Measurements from ENCODE around the gene VAPA. TPM values are rescaled to one million over a fixed set of nuclear protein-coding genes. Genes with fewer than 3 reads are reported as not detected.

Gene VAPA
- total RNA-seq, 1 experiment from 2014 or later = 196 TPM

DNA sequence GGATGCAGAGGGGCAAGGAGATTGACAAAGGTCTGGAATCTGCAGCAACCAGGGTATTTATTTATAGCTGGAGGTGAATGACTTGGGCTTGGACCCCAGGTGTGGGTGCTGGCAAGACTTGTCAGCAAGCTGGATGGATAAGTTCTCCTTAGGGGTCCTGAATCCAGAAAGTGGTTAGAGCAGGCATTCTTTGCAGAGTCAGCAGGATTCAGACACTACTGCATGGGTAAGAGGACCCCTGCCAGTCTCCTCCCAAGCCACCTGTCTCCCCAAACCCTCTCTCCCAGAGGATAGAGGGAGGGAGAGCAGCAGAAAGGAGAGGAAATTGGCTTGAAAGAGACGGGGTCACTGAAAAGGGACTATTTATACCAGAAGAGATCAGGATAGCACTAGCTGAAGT is 89.5 kb downstream of the VAPA start:
- H3K4me3 Mint-ChIP-seq (ENCODE audit: low read depth, unreplicated experiment) = no peak overlapping the region
- H3K36me3 Mint-ChIP-seq (ENCODE audit: insufficient read depth, unreplicated experiment) = no peaks in the 10 kb centered on the region
- no peak for DNase-seq
- peaks cover 9% of the 10 kb centered on the region for H3K9me3 Mint-ChIP-seq (ENCODE audit: low read depth, unreplicated experiment)
- intact Hi-C loops (cut with micrococcal nuclease; ENCODE audit: unreplicated experiment) = no loop called here
- H3K4me1 Mint-ChIP-seq (ENCODE audit: low read depth, unreplicated experiment) = no peaks in the 10 kb centered on the region
- H3K27me3 Mint-ChIP-seq (ENCODE audit: unreplicated experiment) = no peaks in the 10 kb centered on the region
- no peak overlapping the region for H3K27ac Mint-ChIP-seq (ENCODE audit: unreplicated experiment)
- CTCF ChIA-PET = interaction anchor here (0.7 kb wide), 1 partner anchor 383 kb away, joined by 4 read pairs; no protein-coding TSS in a partner anchor
- no TSS peak for BruUV-seq (replicated peaks)
- no peak for TF ChIP-seq CTCF (IDR thresholded peaks at IDR 0.05; ENCODE audit: unreplicated experiment)

DNA sequence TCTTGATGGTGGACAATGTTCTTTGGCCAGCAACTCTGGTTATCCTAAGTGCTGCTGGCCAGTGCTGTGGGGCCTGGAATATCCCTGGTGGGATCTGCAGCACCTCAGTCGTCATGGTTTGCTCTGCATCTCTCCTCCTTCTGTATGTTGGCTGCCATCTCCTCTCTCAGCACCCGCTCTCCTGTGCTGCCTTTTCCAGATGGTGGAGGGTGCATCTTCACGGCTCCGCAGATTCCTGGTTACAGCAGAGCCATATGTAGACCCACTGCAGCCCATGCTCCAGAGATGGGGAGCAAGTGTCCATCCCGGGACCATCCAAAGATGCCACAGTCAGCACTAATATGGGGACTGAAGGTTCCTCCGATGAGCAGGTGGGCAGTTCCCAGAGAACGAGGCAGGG is 90.0 kb downstream of the VAPA start:
- Mint-ChIP-seq H3K27ac (ENCODE audit: unreplicated experiment) (no peak overlapping the region), H3K9me3 (ENCODE audit: low read depth, unreplicated experiment) (peaks cover 8% of the 10 kb centered on the region), H3K27me3 (ENCODE audit: unreplicated experiment) (no peaks in the 10 kb centered on the region), H3K4me3 (ENCODE audit: low read depth, unreplicated experiment) (no peak overlapping the region), H3K36me3 (ENCODE audit: insufficient read depth, unreplicated experiment) (no peaks in the 10 kb centered on the region), H3K4me1 (ENCODE audit: low read depth, unreplicated experiment) (no peaks in the 10 kb centered on the region)
- no peak for DNase-seq
- no peak for TF ChIP-seq CTCF (IDR thresholded peaks at IDR 0.05; ENCODE audit: unreplicated experiment)
- intact Hi-C loops (cut with micrococcal nuclease; ENCODE audit: unreplicated experiment) = no loop called here
- CTCF ChIA-PET = interaction anchor here (0.7 kb wide), 1 partner anchor 382 kb away, joined by 4 read pairs; no protein-coding TSS in a partner anchor
- no TSS peak for BruUV-seq (replicated peaks)

- Mint-ChIP-seq H3K27me3 (ENCODE audit: unreplicated experiment) (no peaks in the 10 kb centered on the region), H3K4me3 (ENCODE audit: low read depth, unreplicated experiment) (no peak overlapping the region), H3K9me3 (ENCODE audit: low read depth, unreplicated experiment) (no peaks in the 10 kb centered on the region), H3K36me3 (ENCODE audit: insufficient read depth, unreplicated experiment) (no peaks in the 10 kb centered on the region), H3K4me1 (ENCODE audit: low read depth, unreplicated experiment) (no peaks in the 10 kb centered on the region), H3K27ac (ENCODE audit: unreplicated experiment) (no peak overlapping the region)
- intact Hi-C loops (cut with micrococcal nuclease; ENCODE audit: unreplicated experiment) = no loop called here
- TF ChIP-seq CTCF (IDR thresholded peaks at IDR 0.05; ENCODE audit: unreplicated experiment) = no peak
- CTCF ChIA-PET = interaction anchor here (0.6 to 1.2 kb wide), 5 partner anchors 13 to 513 kb away, joined by 3 to 5 read pairs (median 5); no protein-coding TSS in a partner anchor
- DNase-seq = no peak
- BruUV-seq (replicated peaks) = no TSS peak
Observed at GRCh38 chr18:10006311-10006893, 92.6 kb downstream of the VAPA start.

DNA sequence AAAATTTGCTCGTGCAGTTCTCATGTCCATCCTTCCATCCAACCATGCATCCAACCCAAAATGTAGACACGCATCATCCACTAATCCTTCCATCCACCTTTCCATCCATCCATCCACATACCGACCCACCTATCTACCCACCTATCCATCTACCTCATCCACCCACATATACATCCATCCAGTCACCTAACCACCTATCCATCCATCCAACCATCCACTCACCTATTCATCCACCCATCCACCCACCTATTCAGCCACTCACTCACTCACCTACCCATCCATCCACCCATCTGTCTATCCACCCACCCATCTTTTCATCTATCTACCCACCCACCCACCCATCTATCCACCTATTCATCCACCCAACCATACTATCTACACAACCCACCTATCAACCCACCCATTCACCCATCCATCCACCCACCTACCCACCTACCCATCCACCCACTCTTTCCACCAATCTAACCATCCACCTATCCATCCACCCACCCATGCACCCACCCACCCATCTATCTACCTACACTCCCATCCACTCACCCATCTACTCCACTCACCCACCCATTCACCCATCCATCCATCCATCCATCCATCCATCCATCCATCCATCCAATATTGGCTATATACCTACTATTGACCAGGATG is 94.3 kb downstream of the VAPA start:
- H3K27me3 Mint-ChIP-seq (ENCODE audit: unreplicated experiment) = no peaks in the 10 kb centered on the region
- CTCF ChIA-PET = no interaction called here
- H3K4me1 Mint-ChIP-seq (ENCODE audit: low read depth, unreplicated experiment) = no peaks in the 10 kb centered on the region
- DNase-seq = no peak
- no peak for TF ChIP-seq CTCF (IDR thresholded peaks at IDR 0.05; ENCODE audit: unreplicated experiment)
- intact Hi-C loops (cut with micrococcal nuclease; ENCODE audit: unreplicated experiment) = no loop called here
- no peaks in the 10 kb centered on the region for H3K9me3 Mint-ChIP-seq (ENCODE audit: low read depth, unreplicated experiment)
- H3K4me3 Mint-ChIP-seq (ENCODE audit: low read depth, unreplicated experiment) = no peak overlapping the region
- no peak overlapping the region for H3K27ac Mint-ChIP-seq (ENCODE audit: unreplicated experiment)
- no TSS peak for BruUV-seq (replicated peaks)
- H3K36me3 Mint-ChIP-seq (ENCODE audit: insufficient read depth, unreplicated experiment) = no peaks in the 10 kb centered on the region

Other genes starting within 250 kb of the VAPA start
- 1.9 and 2.3 TPM in 2 replicates for gene RAB31, start 205.7 kb upstream of the VAPA start, total RNA-seq (2022)
- not detected in 2 replicates for gene TXNDC2, start 28.0 kb upstream of the VAPA start, total RNA-seq (2022)

Measured in Calu3 (cell line).